GM21381 (cell line): ENCODE results near the gene RTN1.

ENCODE experiments used
- ATAC-seq: cut with Tn5 transposase; IDR thresholded peaks from one replicate; pipeline ENCODE4 v1.9.1; 2021; ENCODE audit warnings: mild to moderate bottlenecking, moderate library complexity; ENCODE audit not compliant: unreplicated experiment

RTN1 gene

GRCh38 chr14:59811073-59811472 is 59.5 kb downstream of the RTN1 start:
- ATAC-seq = no peak

GRCh38 chr14:59803052-59803540 is 67.5 kb downstream of the RTN1 start:
- ATAC-seq = no peak

- ATAC-seq = no peak
These were observed 82.4 kb downstream of the RTN1 start for GRCh38 chr14:59788176-59788575.

- ATAC-seq = no peak
These were observed 83.4 kb downstream of the RTN1 start for GRCh38 chr14:59787045-59787674.

- ATAC-seq = no peak
These were observed 84.9 kb downstream of the RTN1 start for GRCh38 chr14:59785629-59786028.

- ATAC-seq = no peak
These were observed 87.8 kb downstream of the RTN1 start for GRCh38 chr14:59782760-59783159.

GRCh38 chr14:59777006-59777579 is 93.5 kb downstream of the RTN1 start:
- no peak for ATAC-seq

DNA sequence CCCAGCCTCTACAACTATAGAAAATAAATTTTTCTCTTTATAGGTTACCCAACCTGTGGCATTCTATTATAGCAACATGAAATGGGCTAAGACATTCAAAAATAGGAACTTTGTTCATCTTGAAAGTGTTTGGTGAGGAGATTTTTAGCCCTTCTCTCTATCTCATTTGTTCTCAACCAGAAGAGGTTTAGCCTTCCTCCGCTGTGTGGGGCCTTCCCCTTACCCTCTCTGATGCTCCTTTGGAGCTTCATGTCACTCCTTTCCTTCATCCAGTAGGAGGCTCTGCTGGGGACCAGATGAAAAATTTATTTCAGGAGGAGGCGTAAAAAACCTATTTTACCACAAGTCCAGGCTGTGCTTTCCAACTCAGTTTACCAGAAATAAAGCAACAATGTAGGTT is 94.1 kb downstream of the RTN1 start:
- no peak for ATAC-seq

GRCh38 chr14:59772233-59772632 is 98.3 kb downstream of the RTN1 start:
- no peak for ATAC-seq

GRCh38 chr14:59771577-59771976 is 99.0 kb downstream of the RTN1 start:
- no peak for ATAC-seq

- ATAC-seq = no peak
These were observed 101.0 kb downstream of the RTN1 start for GRCh38 chr14:59769586-59769985.

DNA sequence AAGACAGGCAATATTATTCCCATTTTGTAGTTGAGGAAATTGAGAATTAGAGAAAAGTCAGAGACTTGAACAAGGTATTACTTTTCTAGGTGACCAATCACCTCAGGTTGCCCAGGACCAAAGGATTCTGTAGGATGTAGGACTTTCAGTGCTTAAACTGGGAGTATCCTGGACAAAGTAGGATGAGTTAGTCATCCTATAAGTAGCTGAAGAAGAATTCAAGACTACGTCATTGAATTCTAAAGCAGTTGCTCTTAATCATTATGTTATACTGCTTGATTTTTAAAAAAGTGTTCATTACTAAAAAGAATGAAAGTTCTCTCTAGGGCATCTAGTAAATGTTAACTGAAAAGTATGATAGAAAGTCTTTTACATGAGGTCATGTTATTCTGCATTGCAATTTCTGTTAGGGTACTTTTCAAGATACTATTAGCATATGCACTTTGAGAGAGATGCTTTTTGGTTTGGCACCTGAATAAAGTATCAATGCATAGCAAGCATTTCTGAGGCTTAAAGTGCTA is 101.7 kb downstream of the RTN1 start:
- ATAC-seq = no peak

- no peak for ATAC-seq
These were observed 108.7 kb downstream of the RTN1 start for GRCh38 chr14:59761851-59762250.

DNA sequence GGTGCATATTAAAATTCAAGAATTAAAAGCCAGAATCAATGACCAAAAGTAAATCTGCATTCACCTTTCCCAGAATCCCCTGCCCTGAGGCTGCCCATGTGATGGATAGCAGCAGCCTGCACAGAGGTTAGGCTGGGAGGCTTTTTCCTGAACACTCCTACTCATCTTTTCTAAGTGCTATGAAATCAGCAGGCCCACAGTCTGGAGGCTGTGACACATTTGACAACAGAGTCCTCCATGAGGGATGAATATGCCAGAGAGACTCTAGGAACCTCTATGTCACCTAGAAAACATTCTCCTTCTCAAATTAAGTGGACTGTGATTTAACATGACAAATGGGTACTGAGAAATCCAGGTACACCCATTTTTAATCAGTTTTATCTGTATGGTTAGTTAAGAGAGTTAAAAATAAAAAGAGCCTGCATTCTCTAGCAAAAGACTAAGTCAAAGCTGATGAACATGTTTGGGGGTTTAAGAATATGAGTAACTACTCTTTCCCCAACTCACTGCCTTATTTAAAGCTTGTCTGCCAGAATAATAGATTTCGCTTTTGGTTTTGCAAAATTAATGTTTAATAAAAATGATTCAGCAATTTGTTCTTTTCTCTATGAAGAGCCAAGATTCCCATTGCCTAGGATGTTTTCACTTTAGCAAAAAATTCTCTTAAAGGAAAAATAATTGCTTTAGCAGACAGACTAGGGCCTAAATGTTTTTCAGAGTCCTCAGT is 115.0 kb downstream of the RTN1 start:
- ATAC-seq = no peak

DNA sequence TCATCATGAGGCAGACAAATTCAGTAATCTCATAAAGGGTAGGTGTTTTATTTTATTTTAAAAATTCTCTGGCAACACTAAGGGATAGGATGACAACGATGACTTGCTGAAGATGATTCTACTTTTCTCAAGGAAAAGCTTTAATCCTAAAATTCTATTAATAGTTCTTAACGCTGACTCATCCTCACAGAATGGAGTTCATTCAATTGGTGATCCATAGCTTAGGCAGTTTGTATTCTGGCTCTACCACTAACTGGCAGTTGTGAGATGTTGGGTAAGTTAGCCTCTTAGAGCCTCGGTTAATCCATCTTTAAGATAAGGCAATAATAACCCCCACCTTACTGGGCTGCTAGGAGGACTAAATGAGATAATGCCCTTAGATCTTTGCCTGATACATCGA is 116.3 kb downstream of the RTN1 start:
- ATAC-seq = no peak

- no peak for ATAC-seq
These were observed 117.1 kb downstream of the RTN1 start for GRCh38 chr14:59753512-59753911.

DNA sequence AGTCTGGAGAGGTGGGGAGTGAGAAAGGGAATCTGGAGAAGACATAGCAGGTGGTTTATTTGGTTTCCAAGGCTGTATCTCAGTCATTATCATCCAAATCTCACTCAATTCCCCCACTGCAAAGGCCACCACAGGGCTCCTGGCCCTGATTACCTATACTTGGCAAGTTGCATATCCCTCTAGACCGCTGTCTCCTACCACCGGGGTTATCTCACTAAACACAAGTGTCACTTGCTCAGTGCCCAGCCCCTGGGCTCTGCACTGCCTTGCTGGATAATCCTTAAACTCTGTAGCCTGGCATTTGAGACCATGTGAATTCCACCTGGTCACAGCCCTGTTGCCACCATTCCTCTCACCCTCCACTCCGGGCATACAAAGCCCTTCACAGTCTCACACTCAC is 119.0 kb downstream of the RTN1 start:
- ATAC-seq = no peak

- no peak for ATAC-seq
These were observed 130.8 kb downstream of the RTN1 start for GRCh38 chr14:59739794-59740193.

DNA sequence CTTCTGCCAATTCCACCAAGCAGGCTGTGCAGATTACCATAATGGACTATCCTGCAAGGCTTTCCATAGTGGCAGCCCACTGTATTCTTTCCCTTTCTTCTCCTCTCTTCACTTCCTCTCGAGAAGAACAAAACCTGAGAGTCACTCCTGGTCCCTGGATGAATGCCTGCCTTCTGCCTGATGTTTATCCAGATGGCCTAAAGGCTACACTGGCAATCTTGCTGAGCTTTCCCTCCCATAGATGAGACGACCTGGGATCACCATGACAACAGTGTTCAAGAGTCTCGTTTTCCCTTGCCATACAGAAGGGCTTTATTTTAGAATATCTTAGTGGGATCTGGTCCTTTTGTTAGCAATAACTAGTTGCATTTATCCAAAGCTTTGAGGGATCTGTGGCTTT is 142.3 kb downstream of the RTN1 start:
- no peak for ATAC-seq

GRCh38 chr14:59727073-59727661 is 143.4 kb downstream of the RTN1 start:
- ATAC-seq = no peak

GRCh38 chr14:59711080-59711479 is 159.5 kb downstream of the RTN1 start:
- no peak for ATAC-seq
